ENCODE results near the gene HLA-DOA. TPM values are rescaled to one million over a fixed set of nuclear protein-coding genes. Genes with fewer than 3 reads are reported as not detected.

The HLA-DOA gene
- 1 to 10 TPM; 1.5 to 3.0 (median 2.3) TPM for total RNA-seq
- polyA plus RNA-seq: 10 to 100 TPM in 1 of 3 donors, 1 to 10 TPM in 2; 1.8 to 42.0 (median 6.5) TPM

GRCh38 chr6:33008944-33009861 lies at the start of gene HLA-DOA:
Gene HLA-DOA (minus strand): TSS chr6:33009591.
- Histone ChIP-seq H3K27me3 (peaks cover 0 to 16% (median 9%) of the 10 kb centered on the region in 3 donors), H3K4me3 (peak within 1 kb of the TSS in 2 of 4 donors; percentile 21 to 38), H3K4me1 (no peaks in the 10 kb centered on the region), H3K36me3 (no peaks in the 10 kb centered on the region), H3K27ac (peak within 1 kb of the TSS in 1 of 4 donors; percentile 25), H3K9me3 (no peaks in the 10 kb centered on the region)
- TF ChIP-seq POLR2A (IDR thresholded peaks at IDR 0.05) (no peak), EP300 (IDR thresholded peaks at IDR 0.05) (no peak), POLR2AphosphoS5 (IDR thresholded peaks at IDR 0.05) (no peak), CTCF (IDR thresholded peaks at IDR 0.05) (no peak)
- intact Hi-C loops (cut with DNase I): no loop called here
- no peak for DNase-seq
- 14 to 17% methylated on average over 24 of the region's 24 CpGs for WGBS, 2 donors

GRCh38 chr6:33057222-33058150 lies 48.1 kb upstream of the HLA-DOA start:
- DNase-seq: no peak
- no peaks in the 10 kb centered on the region for H3K9me3 ChIP-seq
- TF ChIP-seq POLR2A (IDR thresholded peaks at IDR 0.05) (no peak), EP300 (IDR thresholded peaks at IDR 0.05) (no peak), POLR2AphosphoS5 (IDR thresholded peaks at IDR 0.05) (no peak), CTCF (IDR thresholded peaks at IDR 0.05) (no peak)
- no peak overlapping the region for H3K4me3 ChIP-seq
- intact Hi-C loops (cut with DNase I): no loop called here
- WGBS, 2 donors: 40 to 47% methylated on average over 6 of the region's 6 CpGs
- no peak overlapping the region for H3K27ac ChIP-seq
- H3K36me3 ChIP-seq: no peaks in the 10 kb centered on the region
- H3K4me1 ChIP-seq: no peaks in the 10 kb centered on the region
- H3K27me3 ChIP-seq: no peaks in the 10 kb centered on the region

- no peak for DNase-seq
- WGBS, 2 donors: 22 to 37% methylated on average over 4 of the region's 4 CpGs
- Histone ChIP-seq H3K4me1 (no peaks in the 10 kb centered on the region), H3K4me3 (no peak overlapping the region), H3K27me3 (peaks cover 0 to 11% (median 0%) of the 10 kb centered on the region in 3 donors), H3K9me3 (no peaks in the 10 kb centered on the region), H3K36me3 (no peaks in the 10 kb centered on the region), H3K27ac (no peak overlapping the region)
- TF ChIP-seq CTCF (IDR thresholded peaks at IDR 0.05) (no peak), POLR2AphosphoS5 (IDR thresholded peaks at IDR 0.05) (no peak), EP300 (IDR thresholded peaks at IDR 0.05) (no peak), POLR2A (IDR thresholded peaks at IDR 0.05) (no peak)
- intact Hi-C loops (cut with DNase I): no loop called here
Observed at GRCh38 chr6:33053230-33053629, 43.8 kb upstream of the HLA-DOA start.

GRCh38 chr6:33052627-33053026 lies 43.2 kb upstream of the HLA-DOA start:
- no peaks in the 10 kb centered on the region for H3K4me1 ChIP-seq
- no peak for DNase-seq
- no peaks in the 10 kb centered on the region for H3K9me3 ChIP-seq
- intact Hi-C loops (cut with DNase I): no loop called here
- H3K27ac ChIP-seq: no peak overlapping the region
- no peaks in the 10 kb centered on the region for H3K36me3 ChIP-seq
- no peak for TF ChIP-seq POLR2A (IDR thresholded peaks at IDR 0.05)
- no peak for TF ChIP-seq CTCF (IDR thresholded peaks at IDR 0.05)
- no peak for TF ChIP-seq POLR2AphosphoS5 (IDR thresholded peaks at IDR 0.05)
- TF ChIP-seq EP300 (IDR thresholded peaks at IDR 0.05): no peak
- no peak overlapping the region for H3K4me3 ChIP-seq
- peaks cover 0 to 11% (median 0%) of the 10 kb centered on the region in 3 donors for H3K27me3 ChIP-seq
